Measurements from ENCODE around the gene CFI. TPM values are rescaled to one million over a fixed set of nuclear protein-coding genes. Genes with fewer than 3 reads are reported as not detected.

Gene CFI
- total and polyA plus RNA-seq, 2 donors (not counting 1 experiment from before 2014, with no cell fraction given), result not detected

GRCh38 chr4:109691411-109691920, 110.3 kb downstream of the CFI start:
- Histone ChIP-seq H3K4me1 (ENCODE audit: control insufficient read depth in 2 of 2, insufficient read depth in 2 of 2, low read length in 2 of 2) (peaks cover 12 to 14% of the 10 kb centered on the region in 2 donors), H2AFZ (ENCODE audit: insufficient read depth, low read depth, low read length, poor library complexity, severe bottlenecking) (no peak overlapping the region), H3K9ac (ENCODE audit: low read length) (no peak overlapping the region), H3K27ac (ENCODE audit: low read length in 2 of 2) (peak overlapping the region in 1 of 2 donors; percentile 50), H3K36me3 (replicated peaks in 1 of 2; ENCODE audit: control extremely low read depth in 1 of 2, control insufficient read depth in 1 of 2, extremely low read depth in 1 of 2, insufficient read depth in 2 of 2, low read length in 1 of 2) (peaks cover 6 to 33% of the 10 kb centered on the region in 2 experiments), H4K20me1 (ENCODE audit: control insufficient read depth, insufficient read depth, low read length, poor library complexity, severe bottlenecking) (no peaks in the 10 kb centered on the region), H3K9me3 (ENCODE audit: control extremely low read depth in 1 of 3, control insufficient read depth in 2 of 3, insufficient read depth in 1 of 3, low read length in 2 of 3) (no peaks in the 10 kb centered on the region), H3K27me3 (replicated peaks in 1 of 4; ENCODE audit: control extremely low read depth in 1 of 4, control insufficient read depth in 3 of 4, insufficient read depth in 4 of 4, low read length in 3 of 4) (no peaks in the 10 kb centered on the region), H3K79me2 (ENCODE audit: control insufficient read depth, insufficient read depth, low read length) (no peaks in the 10 kb centered on the region), H3K4me3 (ENCODE audit: control extremely low read depth in 1 of 5, extremely low read depth in 1 of 5, insufficient read depth in 1 of 5, low read depth in 2 of 5, low read length in 4 of 5) (no peak overlapping the region), H3K4me2 (replicated peaks; ENCODE audit: low read depth, low read length, poor library complexity, severe bottlenecking) (peak overlapping the region; percentile 40)
- TF ChIP-seq EZH2 (IDR thresholded peaks at IDR 0.05; ENCODE audit: borderline replicate concordance, insufficient read depth, low read depth, low read length, poor library complexity, severe bottlenecking) (no peak), CTCF (IDR thresholded peaks at IDR 0.05) (no peak)
- ATAC-seq (ENCODE audit: low read depth) (no peak), DNase-seq (no peak)
- Mint-ChIP-seq H3K4me1 (peaks cover 20% of the 10 kb centered on the region), H3K27me3 (no peaks in the 10 kb centered on the region), H3K4me3 (no peak overlapping the region), H3K9me3 (ENCODE audit: insufficient read depth) (no peaks in the 10 kb centered on the region), H3K27ac (no peak overlapping the region)
- CTCF ChIA-PET, result interaction anchor here (1.3 kb wide), 2 partner anchors 12 to 40 kb away, joined by 3 to 4 read pairs; partner anchors contain the start of gene CASP6
- POLR2A ChIA-PET, result interaction anchor here (0.5 kb wide), 1 partner anchor 14 kb away, joined by 3 read pairs; no protein-coding TSS in a partner anchor
- intact Hi-C loops (cut with micrococcal nuclease), result no loop called here
- WGBS (ENCODE audit: insufficient coverage), result 100% methylated on average over 1 of the region's 1 CpG

Other genes with a start within 250 kb of the CFI start
- gene MCUB, start 241.8 kb downstream of the CFI start, total RNA-seq, result 52.4 and 59.3 TPM in 2 replicates
- 114 and 206 TPM in 2 replicates for gene MCUB, start 241.8 kb downstream of the CFI start, polyA plus RNA-seq
- 7.7 and 8.3 TPM in 2 replicates for gene CASP6, start 98.6 kb downstream of the CFI start, total RNA-seq
- gene CASP6, start 98.6 kb downstream of the CFI start, polyA plus RNA-seq, result 4.2 and 11.6 TPM in 2 replicates
- gene PLA2G12A, start 71.9 kb downstream of the CFI start, total RNA-seq, result 7.9 and 8.5 TPM in 2 replicates
- gene PLA2G12A, start 71.9 kb downstream of the CFI start, polyA plus RNA-seq, result 4.9 and 5.6 TPM in 2 replicates
- 10.0 and 11.0 TPM in 2 replicates for gene GAR1, start 13.8 kb upstream of the CFI start, total RNA-seq
- 4.5 and 7.8 TPM in 2 replicates for gene GAR1, start 13.8 kb upstream of the CFI start, polyA plus RNA-seq
- 0.64 TPM in 1 of 2 replicates, not detected in the other for gene RRH, start 26.0 kb upstream of the CFI start, total RNA-seq
- 0.12 and 0.28 TPM in 2 replicates for gene RRH, start 26.0 kb upstream of the CFI start, polyA plus RNA-seq
- gene LRIT3, start 46.1 kb upstream of the CFI start, total RNA-seq, result 0.32 TPM in 2 replicates
- gene LRIT3, start 46.1 kb upstream of the CFI start, polyA plus RNA-seq, result 0.13 and 0.21 TPM in 2 replicates
- not detected in 2 replicates for gene EGF, start 110.9 kb upstream of the CFI start, total RNA-seq
- gene EGF, start 110.9 kb upstream of the CFI start, polyA plus RNA-seq, result not detected in 2 replicates